Stimulated activated CD4-positive, alpha-beta T cell treated with anti-CD3 and anti-CD28 coated beads, Interleukin-4, amount 100 ng/mL, for 1 hour (primary cell): ENCODE results near the gene CEP20.
"Not testable (repeated sequence)": the region's sequence is repeated elsewhere in the genome, so short reads cannot be mapped to it uniquely, and the experiment has no call there.

Experiments used
- DNase-seq: peaks from one replicate; pipeline ENCODE4 v3.0.0-alpha.2; 2020

CEP20 gene

DNA sequence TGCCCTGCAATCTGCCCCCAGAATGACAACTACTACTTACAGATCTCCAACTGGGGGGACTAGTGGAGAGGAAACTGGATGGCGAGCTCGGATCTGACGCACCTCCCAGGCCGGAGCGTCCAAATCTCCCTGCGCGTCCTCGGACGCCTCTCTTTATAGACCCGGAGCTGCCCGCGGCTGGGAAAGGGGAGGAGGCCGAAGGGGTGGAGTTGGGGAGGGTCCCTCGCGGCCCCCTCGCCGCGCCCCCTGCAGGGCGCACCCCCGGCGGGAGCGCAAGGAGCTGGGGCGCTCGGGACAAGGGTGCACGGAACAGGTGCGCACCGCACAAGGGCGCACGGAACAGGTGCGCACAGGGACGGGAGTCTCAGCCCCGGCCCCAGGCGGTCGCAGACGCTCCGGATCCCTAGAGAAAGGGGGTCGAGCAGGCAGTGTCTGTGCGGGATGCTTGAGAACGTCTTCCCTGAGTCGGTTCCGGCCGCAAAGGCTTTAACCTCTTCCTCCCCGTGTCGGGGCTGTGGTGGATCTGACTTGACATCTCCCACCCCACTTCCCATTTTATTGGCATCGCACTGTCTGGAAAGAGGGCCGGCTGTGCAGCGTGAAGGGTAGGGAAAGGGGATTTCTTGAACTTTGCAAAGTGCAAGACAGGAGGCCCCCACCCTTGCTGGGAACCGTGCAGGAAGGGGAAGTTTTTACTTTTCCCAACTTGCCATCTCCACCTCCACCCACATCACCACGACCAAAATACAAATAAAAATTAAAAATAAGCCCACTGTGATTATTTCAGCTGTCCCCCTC lies 31.3 kb downstream of the CEP20 start, which contains the start of gene MYH11:
TSS of gene MYH11 (minus strand) at position 128 of the 798 bp plus-strand sequence. CDS start 18,776 bp downstream, outside the sequence.
- DNase-seq: no peak

DNA sequence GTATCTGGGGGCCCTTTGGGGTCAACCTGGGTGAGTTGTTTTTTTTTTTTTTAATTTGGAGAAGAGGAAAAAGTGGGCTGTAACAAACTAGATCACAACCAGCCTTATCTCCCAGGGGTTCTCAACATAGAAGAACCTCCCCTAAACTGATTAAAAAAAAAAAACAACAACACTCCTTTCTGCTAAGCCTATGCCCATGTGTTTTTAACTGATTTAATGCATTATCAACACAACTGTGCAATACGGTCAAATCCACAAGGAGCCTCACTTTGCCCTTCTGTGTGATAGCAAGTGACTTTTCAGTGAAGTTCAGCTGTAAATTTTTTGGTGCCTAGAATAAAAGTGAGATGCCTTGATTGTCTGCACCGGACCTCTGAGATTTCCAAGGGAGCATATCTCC lies 32.2 kb downstream of the CEP20 start:
- no peak for DNase-seq

DNA sequence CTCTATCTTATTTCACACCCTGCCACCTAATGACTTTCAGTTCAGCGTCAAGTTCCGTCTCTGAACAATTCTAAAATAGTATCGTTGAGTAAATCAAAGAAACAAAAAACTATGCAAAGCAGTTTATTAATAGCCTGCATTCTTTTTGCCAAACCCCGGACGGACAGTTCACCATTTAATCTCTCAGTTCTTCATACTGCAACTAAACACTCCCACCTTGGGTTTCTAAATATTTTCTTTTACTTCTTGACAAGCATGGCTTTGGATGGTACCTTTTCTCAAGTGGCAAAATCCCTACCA lies 32.7 kb downstream of the CEP20 start:
- no peak for DNase-seq

DNA sequence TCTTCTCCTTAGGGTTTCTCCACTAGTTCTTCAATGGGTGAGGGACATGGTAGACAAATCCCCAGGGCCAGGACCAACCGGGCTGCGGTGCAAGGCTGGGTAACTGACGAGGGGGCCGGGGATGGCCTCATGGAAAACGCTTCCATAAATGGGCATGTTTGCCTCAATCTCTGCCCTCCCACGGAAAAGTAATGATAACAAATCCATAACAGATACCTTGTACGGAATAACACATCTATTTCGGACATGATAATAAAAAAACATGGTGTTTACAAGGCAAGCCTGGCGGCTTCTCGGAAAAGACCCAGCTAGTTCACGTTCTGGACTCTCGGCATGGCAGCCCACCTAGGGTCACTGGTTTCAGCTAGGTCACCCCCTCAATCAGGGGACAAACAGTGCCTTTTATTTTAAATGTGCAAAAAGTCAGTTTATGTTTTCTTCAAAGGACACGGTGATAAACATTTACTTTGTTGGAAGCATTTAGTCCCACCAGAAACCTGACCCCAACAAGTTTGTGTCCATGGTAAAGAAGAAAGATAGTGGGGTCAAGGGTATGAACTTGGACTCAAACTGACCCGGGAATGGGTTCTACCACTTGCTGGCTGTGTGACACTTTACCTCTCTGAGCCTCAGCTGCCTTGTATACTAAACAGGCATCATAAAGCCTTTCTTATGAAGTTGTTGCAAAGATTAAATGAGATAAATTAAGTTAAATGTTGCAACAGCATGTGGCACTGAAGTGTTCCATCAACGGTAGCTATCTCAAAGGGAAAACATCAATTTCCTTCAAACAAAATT lies 33.3 kb downstream of the CEP20 start:
- no peak for DNase-seq

DNA sequence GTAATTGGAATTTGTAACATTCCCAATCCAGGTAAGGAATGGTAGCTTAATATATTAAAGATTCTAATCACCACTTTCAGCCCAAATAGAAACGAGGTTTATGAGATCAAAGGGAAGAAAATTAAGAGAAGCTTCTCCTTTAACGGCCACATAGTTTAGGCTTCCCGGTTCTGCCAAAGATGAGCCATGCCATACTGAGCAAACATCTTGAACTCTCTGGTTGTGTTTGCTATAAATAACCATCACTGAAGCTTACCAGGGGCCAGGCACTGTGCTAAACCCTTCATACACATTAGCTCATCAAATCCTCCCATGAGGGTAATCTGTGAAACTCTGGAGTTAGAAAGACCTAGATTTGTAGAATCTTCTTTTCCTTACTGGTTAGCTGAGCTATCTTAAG lies 34.3 kb downstream of the CEP20 start:
- no peak for DNase-seq

DNA sequence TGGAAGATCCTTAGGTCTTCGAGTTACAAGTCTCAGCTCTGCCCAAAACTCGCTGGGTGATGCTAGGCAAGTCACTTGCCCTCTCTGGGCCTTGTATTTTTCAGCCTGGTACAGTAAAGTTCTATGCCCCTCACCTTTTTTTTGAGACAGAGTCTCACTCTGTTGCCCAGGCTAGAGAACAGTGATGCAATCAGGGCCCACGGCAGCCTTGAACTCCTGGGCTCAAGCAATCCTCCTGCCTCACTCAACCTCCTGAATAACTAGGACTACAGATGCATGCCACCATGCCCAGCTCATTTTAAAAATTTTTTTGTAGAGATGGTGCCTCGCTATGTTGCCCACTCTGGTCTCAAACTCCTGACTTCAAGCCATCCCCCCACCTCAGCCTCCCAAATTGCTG lies 35.4 kb downstream of the CEP20 start:
- DNase-seq: no peak

DNA sequence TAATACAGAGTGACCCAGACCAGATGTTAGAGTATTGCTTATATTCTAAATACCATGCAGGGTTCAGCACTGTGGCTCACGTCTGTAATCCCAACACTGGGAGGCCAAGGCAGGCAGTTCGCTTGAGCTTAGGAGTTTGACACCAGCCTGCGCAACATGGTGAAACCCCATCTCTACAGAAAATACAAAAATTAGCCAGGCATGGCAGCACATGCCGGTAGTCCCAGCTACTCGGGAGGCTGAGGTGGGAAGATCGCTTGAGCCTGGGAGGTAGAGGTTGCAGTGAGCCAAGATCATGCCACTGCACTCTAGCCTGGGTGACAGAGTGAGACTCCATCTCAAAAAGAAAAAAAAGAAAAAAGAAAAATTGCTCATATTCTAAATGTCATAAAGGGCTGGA lies 37.8 kb downstream of the CEP20 start:
- DNase-seq: not testable (repeated sequence)

DNA sequence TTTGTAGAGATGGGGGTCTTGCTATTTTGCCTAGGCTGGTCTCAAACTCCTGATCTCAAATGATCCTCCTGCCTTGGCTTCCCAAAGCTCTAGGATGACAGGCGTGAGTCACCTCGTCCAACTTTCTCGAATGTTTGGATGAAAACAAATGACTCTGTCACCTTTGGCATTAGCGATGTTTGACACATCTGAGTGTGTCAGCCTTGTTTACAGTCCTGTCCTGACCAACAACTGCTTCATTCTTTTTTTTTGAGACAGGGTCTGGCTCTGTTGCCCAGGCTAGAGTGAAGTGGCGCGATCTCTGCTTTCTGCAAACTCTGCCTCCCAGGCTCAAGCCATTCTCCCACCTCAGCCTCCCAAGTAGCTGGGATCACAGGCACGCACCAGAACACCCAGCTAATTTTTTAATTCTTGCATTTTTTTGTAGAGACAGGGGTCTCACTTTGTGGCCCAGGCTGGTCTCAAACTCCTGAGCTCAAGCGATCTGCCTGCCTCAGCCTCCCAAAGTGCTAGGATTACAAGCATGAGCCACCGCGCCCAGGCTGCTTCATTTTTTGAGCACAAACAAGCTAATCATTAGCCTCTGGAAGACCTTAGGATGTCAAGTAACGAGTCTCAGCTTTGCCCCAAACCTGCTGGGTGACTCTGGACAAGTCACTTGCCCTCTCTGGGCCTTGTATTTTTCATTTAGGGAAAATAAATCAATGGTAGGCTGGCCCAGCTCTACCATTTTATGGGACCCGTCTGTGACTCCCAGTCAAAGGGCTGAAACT lies 39.0 kb downstream of the CEP20 start:
- no peak for DNase-seq

DNA sequence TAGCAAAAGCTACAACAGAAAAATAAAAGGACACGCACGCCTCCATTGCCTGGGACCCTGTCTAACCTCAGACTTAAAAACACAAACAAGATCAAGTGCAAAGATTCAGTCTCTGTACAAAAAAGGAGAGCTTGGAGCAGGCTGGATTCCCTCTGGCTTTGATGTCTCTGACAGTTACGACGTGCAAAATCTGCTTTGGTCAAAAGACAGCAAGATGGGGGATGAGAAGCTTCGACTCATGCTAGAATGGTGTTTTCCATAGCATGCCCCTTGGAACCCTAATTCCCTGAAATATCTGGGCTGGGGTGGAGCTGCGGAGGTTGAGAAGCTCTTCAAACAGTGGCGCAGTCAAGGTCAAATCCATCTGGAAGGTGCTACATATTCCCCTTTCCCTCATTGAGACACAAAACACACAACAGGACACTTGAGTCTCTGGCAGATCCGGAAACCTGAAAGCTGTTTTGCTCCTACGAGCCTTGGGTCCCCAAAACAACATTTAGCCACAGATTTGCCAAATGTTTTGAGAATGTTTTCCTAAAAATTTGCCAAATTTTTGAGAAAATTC lies 40.7 kb downstream of the CEP20 start:
- no peak for DNase-seq

DNA sequence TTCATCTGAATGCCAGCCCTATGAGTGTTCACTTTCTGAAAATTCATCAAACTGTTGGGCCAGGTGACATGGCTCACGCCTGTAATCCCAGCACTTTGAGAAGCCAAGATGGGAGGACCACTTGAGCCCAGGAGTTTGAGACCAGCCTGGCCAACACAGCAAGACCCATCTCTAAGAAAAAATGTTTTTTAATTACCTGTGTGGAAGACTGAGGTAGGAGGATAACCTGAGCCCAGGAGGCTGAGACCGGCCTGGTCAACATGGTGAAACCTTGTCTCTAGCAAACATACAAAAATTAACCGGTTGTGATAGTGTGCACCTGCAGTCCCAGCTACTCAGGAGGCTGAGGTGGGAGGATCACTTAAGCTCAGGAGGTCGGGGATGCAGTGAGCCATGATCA lies 41.9 kb downstream of the CEP20 start:
- no peak for DNase-seq

DNA sequence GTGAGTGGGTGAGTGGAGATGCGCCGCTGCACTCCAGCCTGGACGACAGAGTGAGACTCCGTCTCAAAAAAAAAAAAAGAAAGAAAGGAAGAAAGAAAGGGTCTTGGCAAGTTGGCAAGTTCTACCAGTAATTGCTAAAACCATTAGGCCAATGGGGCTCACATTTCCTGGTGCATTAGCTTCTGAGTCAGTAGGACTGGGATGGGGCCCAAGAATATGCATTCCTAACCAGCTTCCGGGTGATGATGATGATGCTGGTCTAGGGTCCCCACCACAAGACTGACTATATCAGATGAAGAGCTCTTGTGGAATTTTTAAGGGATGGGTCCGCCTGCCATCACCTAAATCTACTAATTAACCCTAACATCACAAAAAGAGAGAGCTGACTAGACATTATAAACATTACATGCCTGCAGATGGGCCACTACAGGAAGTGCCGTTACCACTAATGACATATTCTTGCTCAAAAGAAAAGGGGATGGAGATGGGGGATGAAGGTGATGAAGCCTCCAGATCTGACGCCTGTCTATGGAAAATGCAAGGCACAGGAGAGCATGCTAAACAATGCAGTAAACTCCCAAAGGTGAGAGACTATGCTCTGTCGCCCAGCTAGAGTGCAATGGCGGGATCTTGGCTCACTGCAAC lies 44.6 kb downstream of the CEP20 start:
- DNase-seq: no peak

DNA sequence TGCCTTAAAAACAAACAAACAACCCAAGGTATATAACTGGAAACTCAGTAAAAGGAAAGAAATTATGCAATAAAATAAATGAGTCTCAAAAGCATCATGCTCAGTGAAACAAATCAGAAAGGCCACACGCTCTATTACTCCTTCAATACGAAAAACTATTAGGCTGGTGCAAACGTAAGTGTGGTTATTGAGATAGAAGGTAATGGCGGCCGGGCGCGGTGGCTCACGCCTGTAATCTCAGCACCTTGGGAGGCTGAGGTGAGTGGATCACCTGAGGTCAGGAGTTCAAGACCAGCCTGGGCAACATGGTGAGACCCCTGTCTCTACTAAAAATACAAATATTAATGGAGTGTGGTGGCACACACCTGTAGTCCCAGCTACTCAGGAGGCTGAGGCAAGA lies 49.2 kb downstream of the CEP20 start:
- DNase-seq: not testable (repeated sequence)

DNA sequence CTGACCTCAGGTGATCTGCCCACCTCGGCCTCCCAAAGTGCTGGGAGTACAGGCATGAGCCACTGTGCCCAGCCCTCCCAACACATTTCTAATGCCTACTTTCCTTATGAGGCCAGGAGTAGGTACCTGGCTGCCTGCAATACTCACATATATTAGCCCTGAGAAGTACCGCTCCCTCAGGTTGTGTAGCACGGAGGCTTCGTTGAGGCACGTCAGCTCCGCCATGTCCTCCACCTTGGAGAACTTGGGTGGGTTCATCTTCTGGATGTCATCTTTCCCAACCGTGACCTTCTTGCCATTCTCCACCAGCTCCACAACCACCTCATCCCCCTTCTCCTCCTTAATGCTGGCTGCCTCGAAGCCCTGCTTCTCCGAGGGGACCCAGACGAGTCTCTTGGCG lies 50.6 kb downstream of the CEP20 start:
- DNase-seq: no peak

DNA sequence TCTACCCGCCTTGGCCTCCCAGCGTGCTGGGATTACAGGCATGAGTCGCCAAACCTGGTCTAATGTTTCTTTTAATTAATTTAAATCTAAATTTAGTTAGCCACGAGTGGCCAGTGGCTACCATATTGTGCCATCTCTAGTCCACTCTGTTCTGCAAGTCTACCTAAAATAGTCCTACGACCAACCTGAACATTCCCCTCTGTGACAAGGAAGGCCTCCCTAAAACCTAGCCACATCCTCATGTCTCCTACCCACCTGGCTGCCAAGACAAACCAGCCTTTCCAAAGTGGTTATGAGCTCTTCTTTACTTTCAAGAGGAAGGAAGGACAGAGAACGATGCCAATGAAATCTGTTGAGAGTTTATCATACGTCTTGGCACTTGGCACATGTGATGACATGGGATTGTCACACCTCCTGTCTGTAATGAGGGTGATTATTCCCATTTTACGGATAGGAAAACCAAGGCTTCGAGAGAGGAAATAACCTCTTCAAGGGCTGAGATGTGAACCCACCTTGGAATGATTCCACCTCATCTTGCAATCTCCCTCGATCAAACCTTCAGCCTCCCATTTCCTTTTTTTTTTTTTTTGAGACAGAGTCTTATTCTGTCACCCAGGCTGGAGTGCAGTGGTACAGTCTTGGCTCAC lies 51.3 kb downstream of the CEP20 start:
- DNase-seq: no peak

DNA sequence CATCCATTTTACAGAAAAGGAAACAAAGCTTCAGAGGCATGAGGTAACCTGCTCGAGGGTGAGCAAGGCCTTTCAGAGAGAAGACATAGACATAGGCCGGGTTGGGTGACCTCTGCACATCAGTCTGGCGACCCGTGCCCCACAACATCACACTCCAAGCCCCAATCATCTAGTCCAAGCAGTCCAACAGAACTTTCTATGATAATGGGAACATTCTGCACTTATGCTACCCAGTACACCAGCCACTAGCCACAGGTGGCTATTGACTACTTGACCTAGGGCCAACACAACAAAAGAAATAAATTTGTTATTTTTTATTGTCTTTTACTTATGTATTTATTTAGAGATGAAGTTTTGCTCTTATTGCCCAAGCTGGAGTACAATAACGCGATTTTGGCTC lies 52.3 kb downstream of the CEP20 start:
- DNase-seq: no peak

DNA sequence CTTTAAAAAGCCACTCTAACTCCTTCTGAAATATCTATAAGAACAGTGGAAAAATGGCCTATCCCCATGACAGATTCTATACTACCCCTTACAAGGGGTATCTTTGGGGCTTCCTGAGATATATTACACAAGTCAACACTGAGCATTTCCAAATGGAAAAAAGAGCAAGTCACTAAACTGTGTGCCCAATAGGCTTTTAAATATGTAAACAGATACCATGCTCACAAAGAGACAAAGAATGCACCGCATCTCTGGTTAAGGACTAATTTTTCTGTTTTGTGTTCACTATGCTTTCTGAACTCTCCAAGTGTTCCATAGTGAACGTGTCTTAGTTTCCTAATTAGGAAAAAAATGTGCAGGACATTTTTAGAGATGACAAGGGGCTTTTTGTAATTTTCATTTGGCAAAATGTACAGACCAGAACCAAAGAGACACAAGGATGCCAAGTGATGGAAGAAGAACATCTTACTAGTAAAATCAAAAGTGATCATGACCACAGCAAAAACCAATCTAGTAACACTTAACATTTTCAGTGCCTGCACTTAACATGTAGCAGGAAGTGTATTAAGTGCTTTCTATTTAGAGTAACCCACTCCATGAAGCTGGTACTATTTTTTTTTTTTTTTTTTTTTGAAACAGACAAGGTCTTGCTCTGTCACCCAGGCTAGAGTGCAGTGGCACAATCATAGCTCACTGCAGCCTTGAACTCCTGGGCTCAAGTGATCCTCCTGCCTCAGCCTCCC lies 53.1 kb downstream of the CEP20 start:
- DNase-seq: no peak

DNA sequence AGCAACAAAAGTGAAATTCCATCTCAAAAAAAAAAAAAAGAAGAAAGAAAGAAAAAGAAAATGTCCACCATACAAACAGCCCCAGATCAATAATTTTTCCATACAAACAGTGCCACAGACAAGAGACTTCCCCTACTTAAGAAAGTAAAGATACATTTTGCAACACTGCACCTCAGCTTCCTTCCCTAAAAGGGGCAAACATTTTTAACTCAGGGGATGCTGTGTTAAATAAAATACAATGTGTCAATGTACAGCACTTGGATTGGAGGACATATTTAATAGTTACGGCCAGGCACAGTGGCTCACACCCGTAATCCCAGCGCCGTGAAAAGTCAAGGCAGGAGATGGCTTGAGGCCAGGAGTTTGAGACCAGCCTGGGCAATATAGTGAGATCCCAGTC lies 53.9 kb downstream of the CEP20 start:
- no peak for DNase-seq

DNA sequence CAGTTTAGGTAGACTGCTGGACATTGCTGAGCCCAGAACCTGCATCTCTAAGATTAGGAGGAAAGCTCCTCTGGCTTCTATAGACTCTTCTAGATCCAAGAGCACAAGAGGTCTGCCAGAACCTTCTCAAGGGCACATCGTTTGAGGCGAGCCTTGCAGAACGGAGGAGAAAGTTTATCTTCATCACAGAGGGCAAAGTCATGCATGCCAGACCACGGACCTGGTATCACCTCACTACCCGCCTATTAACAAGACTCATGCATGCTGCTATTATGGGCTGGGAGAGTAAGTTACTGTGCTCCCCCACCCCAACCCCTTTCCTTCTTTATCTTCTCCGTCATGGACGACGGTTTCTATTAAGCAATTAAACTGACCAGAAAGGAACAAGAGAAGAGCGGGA lies 54.9 kb downstream of the CEP20 start:
- no peak for DNase-seq

DNA sequence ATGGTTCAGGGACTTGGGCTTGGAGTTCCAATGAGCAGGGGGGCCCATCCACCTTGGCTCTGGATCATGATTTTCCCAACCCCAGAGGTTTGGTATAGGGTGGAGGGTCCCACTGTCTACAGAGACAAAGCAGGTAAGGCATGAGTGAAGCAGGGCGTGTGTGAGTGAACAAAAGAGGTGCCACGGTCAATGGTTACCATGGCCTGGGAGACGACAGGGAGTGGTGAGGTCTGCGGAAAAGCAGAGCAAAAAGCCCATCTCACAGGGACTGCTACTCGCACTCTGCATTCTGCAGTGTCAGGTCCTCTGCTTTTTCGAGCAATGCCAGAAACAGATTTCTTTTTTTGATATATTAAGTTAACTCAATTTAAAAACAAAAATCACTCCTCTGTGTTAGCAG lies 56.2 kb downstream of the CEP20 start:
- no peak for DNase-seq

DNA sequence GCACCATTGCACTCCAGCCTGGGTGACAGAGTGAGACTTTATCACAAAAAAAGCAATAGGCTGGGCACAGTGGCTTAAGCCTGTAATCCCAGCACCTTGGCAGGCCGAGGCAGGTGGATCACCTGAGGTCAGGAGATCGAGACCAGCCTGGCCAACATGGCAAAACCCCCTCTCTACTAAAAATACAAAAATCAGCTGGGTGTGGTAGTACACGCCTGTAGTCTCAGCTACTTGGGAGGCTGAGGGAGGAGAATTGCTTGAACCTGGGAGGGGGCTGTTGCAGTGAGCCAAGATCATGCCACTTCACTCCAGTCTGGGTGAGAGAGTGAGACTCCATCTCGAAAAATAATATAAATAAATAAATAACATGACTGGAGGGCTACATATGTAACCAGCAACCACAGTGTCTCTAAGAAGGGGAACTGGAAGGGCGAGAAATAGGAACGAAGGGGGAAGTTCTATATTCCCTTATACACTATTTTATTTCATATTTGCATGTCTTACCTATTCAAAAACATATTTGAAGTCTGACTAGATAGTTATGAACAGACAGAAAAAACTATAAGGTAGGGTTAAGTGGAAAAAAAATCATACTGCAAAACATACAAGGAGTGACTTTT lies 57.5 kb downstream of the CEP20 start:
- no peak for DNase-seq

DNA sequence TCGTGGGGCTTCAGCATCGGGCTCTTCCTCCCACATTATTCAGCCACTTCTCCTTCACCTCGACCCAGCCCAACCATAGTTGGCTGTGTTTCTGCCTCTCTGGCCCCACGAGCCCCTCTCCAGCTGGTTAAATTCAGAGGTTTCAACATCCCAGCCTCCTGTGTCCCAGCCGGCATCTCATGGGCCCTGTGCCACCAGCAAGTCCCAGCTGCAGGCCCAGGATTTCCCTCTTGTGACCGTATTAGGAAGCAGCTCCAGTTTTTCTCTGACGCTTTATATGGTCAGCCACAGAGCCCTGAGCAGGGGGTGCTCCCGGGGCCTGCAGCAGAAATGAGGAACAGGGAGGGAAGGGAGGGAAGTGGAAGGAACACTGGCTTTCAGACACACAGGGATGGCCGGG lies 58.9 kb downstream of the CEP20 start:
- DNase-seq: no peak
